NCI-H226 (cell line): Measurements from ENCODE around the gene RBSN.
"Not testable (repeated sequence)": the region's sequence is repeated elsewhere in the genome, so short reads cannot be mapped to it uniquely, and the experiment has no call there.

Experiments
- DNase-seq: peaks from one replicate; pipeline ENCODE4 v3.0.0-alpha.2; 2015

RBSN gene

DNA sequence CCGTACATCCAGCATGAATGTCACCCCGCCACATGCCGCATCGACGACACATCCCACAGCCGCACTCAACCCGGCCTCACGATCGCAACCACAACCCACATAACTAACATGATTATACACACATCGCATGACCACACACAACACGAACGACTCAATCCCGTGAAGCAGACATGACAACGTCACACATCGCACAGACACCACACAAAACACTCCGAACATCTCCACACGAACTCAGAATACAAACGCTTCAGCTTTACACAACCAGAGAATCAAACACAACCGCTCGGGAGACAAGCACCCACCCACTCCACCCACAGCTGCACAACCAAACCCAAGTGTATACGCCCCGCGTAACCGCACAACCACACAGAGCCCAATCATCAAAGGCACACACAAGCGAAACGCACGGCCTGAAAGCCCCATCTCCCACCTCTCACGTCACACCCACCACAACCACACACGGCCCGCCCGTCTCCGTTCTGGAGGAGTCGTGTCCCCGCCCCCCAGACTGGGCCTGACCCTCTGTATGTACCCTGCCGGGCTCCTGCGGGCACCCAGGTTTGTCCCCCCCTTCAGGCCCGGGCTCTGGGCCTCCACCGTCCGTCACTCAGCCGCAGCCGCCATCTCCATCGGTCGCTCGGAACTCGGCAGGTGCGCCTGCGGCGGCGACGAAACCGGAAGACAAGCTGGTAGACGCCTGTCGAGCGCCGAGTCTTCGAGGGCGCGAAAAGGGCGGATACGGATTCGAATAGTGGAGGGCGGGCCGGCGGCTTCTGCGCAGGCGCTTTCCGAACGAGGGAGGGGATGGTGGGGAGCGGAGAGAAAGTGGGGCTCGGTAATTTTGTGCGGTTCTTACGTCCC, at the start of gene RBSN:
Gene RBSN, minus strand, starts transcription at position 646 of the 861 bp plus-strand sequence. CDS start 3,028 bp downstream, outside the sequence.
- peak; percentile 94 for DNase-seq

GRCh38 chr3:15148614-15149013, 49.7 kb upstream of the RBSN start:
- DNase-seq: peak; percentile 27

DNA sequence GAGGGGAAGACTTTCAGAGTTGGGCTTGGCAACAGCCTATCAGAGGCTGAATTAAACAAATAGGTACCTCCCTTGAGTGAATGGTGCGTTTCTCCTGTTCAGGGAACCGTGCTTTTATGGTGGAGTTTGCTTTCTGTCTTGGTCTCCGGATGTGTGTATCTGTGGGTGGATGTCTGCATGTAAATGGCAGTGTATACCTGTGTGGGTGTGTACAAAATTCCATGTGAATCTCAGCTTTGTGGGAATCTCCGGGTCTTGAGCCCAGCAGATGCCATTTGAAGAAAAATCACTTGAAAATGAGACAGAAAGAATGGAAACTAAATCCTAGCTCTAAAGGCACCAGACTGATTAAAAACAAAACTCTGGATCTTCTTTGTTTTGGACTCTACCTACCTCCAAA, 37.9 kb upstream of the RBSN start:
- not testable (repeated sequence) for DNase-seq

DNA sequence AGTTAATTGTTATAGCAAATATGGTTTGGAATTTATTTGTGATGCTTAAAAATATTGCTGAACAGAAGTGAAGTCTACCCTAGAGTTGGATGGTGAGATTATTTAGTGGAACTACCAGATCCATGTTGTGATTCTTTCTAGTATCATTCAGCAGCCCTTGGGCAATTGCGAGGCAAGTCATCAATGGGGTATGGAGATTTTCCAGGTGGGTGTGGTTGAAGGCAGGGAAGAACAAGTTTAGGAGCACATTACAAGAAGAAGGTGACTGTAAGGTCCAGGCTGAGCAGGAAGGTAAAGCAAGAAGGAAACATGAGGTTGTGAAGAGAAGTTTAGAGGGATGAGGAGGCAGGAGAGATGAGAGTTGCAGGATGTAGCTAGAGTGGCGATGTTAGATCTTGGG, 36.0 kb upstream of the RBSN start:
- not testable (repeated sequence) for DNase-seq

- DNase-seq: not testable (repeated sequence)
Measured at GRCh38 chr3:15128403-15128802, 29.5 kb upstream of the RBSN start.

GRCh38 chr3:15126975-15127374, 28.0 kb upstream of the RBSN start:
- DNase-seq: not testable (repeated sequence)

GRCh38 chr3:15122398-15122797, 23.4 kb upstream of the RBSN start:
- no peak for DNase-seq

DNA sequence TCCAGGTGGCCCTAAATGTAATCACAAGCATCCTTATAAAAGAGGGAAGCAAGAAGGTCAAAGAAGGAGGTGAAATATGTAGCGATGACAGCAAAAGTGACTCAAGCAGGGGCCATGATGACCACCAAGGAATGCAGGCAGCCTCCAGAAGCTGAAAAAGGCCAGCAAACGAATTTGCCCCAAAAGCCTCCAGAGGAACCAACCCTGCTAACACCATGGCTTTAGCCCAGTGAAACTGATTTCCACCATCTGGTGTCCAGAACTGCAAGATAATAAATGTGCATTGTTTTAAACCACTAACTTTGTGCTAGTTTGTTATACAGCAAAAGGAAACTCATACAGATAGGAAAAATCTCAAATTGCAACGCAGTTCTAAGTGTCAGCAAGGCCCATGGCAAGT, 23.0 kb upstream of the RBSN start:
- DNase-seq: no peak

DNA sequence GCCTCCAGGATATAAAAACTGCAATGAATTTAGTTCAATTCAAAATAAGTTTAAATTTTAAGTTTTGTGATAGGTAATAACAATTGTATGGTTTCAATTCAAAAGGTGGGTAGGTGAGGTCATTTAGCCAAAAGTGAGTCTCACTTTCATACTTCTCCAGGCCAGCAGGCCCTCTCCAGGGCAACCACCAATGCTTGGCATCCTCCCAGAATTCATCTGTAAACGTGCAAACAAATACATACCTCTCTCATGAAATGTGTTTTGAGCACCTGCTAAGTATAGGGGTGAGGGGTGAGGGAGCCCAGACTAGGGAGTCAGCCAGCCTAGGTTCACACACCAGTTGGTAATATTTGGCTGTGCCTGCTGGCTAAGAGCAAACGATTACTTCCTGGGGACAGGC, 22.0 kb upstream of the RBSN start:
- DNase-seq: no peak

DNA sequence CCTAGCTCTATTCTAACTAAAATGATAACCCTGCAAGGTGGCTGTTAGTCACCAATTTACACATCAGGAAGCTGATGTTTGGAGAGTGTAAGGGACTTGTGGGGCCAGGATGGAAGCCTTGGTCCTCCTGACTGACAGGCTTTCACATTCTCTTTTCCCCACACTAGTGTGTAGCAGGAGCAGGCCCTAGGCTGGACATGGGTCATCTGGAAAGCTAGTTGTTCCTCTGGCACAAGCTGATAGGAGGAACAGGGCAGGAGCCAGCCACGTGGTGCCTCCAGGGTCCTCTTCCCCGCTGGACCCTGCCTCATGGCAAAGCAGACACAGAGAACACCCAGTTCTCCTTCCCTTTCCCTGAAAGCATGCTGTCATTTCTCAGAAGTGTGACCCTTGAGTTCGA, 18.1 kb upstream of the RBSN start:
- DNase-seq: no peak

DNA sequence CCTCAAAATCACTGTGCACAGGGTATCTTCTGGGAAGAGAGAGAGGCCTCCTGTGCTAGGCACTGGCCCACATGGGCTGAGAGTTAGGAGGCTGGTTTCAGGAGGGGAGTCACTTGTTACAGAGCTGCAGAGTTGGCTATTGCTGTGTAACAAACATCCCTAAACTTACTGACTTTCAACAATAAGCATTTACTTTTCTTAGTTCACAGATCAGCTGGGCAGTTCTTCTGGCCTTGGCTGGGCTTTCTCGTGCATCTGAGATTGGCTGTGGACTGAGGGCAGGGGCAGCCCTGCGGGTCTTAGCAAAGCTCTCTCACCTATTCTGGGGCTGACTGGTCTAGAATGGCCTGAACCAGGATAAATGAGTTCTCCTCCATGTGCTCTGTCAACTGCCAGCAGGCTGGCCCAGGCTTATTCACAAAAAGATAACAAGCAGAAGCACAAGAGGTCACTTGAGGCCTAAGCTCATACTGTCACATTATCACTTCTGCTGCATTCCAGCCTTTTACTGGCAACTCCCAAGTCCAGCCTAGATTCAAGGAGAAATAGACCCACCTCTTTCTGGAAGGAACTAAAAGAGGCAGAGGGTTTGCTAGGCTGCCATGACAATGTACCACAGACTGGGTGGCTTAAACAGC, 17.2 kb upstream of the RBSN start:
- DNase-seq: no peak

DNA sequence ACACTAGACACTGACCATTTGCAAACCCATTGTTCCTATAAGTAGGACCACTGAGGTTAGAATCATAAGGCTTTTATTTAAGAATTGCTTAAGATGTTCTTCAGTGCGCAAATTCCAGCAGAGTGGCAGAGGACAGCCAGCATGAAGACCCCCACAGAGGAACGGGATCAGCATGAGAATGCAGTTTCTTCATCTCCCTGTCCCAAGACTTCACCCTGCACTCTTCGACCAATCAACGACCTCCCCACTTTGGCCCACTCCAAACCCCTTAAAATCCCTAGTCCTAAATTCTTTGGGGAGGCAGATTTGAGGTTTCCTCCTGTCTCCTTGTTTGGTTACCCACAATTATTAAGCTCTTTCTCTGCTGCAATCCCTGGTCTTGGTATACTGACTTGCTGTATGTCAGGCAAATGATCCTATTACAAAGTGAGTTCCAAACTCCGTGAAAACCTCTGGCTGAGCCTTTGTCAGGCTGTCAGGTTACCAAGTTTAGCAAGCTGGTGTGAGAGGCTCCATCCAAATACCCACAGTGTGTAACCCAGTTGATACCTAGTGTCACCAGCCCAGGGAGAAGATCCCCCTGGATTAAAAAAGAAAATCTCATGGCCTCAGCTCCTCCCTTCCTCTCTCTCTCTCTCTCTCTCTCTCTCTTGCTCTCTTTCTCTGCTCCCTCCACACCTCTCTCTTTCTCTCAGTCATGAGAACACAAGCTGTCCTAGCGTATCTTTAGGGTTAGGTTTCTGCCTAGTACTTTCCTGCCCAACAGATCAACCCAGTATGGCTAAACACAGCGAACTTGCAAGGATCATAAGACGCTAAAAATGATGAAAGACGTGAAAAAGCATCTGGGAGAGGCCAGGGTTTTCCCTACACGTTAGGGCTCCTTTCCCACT, 15.8 kb upstream of the RBSN start:
- DNase-seq: no peak

DNA sequence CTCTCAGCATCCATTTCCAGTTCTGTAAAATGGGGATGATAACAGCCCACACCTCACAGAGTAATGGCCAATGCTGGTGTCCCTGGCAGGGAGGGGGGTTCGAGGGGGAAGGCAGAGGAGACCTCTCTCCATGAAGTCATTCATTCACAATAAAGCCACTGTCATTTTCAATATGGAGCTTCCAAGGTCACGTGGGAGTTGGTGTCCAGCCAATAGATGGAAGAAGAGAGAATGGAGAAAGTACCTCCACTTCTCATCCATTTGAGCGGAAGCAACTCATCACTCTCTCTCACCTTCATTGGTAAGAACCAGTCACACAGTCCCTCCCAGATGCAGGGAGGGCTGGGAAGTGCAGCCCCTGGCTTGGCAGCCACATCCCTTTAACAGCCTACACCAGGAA, 14.9 kb upstream of the RBSN start:
- no peak for DNase-seq

DNA sequence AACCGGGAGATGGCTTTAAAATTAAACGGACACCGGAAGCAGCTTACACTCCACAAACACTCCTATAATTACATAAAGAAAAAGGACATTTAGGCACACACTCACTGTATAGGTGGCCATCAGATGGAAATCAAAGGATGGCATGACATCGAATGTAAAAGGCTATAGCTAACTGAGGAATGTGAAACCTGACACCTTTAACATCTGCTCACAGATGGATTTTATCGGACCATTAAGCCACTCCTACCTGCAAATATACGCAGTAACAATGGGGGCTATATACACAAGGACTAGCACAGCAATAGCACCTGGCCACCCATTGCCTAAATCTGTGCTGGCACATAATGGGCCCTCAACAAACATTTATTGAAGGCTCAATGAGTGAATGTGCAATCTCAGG, 14.5 kb upstream of the RBSN start:
- no peak for DNase-seq

DNA sequence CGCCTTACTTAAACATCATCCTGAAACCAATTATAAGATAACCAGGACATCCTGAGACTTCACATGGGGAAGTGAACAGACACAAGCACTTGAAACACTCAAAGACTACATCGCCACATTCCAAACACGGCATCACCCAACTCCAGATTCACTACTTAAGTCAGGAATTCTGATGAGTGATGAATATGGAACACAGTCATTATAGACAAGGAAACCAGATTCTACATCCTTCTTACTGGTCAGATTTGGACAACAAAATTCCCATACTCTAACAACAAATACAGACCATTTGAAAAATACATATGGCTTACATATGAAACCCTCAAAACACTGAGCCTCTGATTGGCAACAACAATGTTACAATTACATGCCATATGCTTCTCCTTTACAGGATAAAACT, 13.1 kb upstream of the RBSN start:
- no peak for DNase-seq

DNA sequence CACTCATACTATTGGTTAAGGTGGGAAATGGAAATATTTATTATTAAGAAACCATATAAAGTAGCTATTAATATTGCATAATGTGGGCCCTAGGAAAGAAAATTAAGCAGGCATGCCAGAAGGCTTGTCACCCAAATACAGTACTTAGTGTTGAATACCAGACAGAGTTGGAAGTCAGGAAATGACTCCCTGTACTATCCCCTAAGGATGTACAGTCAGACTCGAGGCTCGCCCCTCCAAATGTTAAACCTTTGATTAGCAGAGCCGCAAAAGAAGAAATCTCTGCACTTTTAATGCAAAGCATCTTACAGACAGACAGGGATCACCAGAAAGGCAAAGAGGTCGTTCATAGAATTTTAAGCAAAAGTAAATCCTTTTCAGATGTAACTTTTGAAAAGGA, 11.3 kb upstream of the RBSN start:
- DNase-seq: no peak

- no peak for DNase-seq
Measured at GRCh38 chr3:15108869-15109268, 9.9 kb upstream of the RBSN start.

GRCh38 chr3:15108082-15108545, 9.2 kb upstream of the RBSN start:
- DNase-seq: peak; percentile 38

DNA sequence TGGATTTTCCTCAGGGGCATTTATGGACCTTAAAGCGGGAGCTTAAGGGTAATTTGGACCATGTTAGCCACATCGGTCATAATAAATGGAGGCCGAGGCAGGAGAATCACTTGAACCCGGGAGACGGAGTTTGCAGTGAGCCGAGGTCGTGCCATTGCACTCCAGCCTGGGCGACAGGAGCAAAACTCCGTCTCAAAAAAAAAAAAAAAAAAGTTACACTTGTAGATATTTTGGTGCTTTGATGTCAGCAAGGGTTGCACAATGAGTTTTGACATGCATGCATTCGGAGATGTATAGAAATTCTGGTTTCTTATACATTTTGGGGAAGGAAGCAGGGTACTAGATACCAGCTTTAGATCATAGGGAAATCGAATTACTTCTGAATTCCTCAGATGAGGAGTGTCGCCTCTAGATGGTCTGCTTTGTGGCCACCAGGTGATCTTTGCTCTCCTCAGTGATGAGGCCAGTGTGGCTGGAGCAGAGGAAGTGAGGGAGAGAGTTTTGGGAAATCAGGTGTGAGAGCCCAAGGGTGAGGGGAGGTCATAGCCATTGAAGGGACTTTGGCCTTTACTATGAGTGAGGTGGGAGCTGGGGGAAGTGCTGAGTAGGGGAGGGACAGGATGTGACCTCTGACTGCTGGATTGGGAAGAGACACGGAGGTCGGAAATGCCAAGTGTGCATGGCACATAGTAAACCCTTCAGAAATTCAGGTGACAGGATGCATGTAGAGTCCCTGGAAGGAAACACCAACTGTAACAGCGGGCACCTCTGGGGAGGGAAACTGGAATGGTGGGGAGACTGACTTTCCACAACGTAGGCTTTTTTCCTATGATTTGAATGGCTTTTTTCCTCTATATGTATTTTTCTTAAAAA, 8.4 kb upstream of the RBSN start:
- DNase-seq: no peak

DNA sequence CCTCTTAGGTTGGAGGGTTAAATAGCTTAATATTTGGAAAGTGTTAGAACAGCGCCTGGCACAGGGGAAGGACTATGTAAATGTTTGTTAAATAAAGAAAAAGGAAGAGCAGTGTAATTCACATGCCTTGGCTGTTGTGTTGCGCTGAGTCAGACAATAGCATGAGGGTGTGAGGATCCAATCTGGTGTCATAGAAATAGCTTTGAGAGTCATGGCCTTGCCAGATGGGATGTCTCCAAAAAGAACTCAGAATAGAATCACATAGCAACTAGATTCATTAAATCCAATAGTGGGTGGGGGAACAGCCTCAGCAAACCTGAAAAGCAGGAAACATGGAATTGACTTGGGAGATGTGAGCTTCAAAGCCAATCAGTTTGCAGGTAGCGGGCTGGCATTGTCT, 3.9 kb upstream of the RBSN start:
- DNase-seq: peak; percentile 4

- DNase-seq: peak; percentile 36
Measured at GRCh38 chr3:15102256-15102655, 3.3 kb upstream of the RBSN start.
